IMR-90 (cell line): ENCODE measurements around the gene ERP27.

Experiments
- BHLHE40 ChIP-seq: fragments of 150-350 bp; IDR thresholded peaks from 2 replicates; pipeline ENCODE4 v1.6.1; 2016; ENCODE audit warnings: mild to moderate bottlenecking, low read depth, low read length
- CEBPB ChIP-seq: IDR thresholded peaks from 2 replicates; pipeline ENCODE4 v1.6.1; 2012; ENCODE audit warnings: low read depth, low read length, improper control_type of control experiment
- POLR2A ChIP-seq: IDR thresholded peaks from 2 replicates; pipeline ENCODE4 v1.6.1; 2012; ENCODE audit warnings: mild to moderate bottlenecking, low read depth, low read length
- RFX5 ChIP-seq: IDR thresholded peaks from 2 replicates; pipeline ENCODE4 v1.8.0; 2012; ENCODE audit warnings: low read depth, mild to moderate bottlenecking, low read length, moderate library complexity
- TF ChIP-seq, protein P1 (sequence below): conservative IDR thresholded peaks from 2 replicates; pipeline ENCODE4 v1.5.1; 2012; ENCODE audit warnings: mild to moderate bottlenecking, low read depth, low read length, improper control_type of control experiment
- TF ChIP-seq, protein P2 (sequence below): fragments of 150-350 bp; IDR thresholded peaks from 2 replicates; pipeline ENCODE4 v1.6.1; 2017; ENCODE audit warnings: mild to moderate bottlenecking, antibody characterized with exemption, low read length, low read depth

DNA sequence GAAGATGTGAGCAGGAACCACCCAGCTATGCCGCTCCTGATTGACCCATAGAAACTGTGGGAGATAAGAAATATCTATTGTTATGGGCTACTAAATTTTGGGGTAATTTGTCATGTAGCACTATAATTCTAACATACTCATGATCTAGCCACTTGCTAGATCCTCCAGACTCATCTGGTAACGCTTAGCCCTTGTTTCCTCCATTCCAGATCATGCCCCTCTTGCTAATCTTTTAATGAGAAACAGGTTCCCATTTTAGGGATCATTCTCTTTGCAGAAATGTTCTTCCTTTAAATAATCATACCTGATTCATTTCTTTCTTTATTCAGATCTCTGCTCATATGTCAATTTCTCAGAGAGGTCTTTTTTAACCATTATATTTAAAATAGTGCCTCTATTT lies 26.9 kb upstream of the ERP27 start:
- TF ChIP-seq, protein P1, sequence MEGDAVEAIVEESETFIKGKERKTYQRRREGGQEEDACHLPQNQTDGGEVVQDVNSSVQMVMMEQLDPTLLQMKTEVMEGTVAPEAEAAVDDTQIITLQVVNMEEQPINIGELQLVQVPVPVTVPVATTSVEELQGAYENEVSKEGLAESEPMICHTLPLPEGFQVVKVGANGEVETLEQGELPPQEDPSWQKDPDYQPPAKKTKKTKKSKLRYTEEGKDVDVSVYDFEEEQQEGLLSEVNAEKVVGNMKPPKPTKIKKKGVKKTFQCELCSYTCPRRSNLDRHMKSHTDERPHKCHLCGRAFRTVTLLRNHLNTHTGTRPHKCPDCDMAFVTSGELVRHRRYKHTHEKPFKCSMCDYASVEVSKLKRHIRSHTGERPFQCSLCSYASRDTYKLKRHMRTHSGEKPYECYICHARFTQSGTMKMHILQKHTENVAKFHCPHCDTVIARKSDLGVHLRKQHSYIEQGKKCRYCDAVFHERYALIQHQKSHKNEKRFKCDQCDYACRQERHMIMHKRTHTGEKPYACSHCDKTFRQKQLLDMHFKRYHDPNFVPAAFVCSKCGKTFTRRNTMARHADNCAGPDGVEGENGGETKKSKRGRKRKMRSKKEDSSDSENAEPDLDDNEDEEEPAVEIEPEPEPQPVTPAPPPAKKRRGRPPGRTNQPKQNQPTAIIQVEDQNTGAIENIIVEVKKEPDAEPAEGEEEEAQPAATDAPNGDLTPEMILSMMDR: no peak
- TF ChIP-seq RFX5: no peak
- no peak for TF ChIP-seq POLR2A
- TF ChIP-seq, protein P2, sequence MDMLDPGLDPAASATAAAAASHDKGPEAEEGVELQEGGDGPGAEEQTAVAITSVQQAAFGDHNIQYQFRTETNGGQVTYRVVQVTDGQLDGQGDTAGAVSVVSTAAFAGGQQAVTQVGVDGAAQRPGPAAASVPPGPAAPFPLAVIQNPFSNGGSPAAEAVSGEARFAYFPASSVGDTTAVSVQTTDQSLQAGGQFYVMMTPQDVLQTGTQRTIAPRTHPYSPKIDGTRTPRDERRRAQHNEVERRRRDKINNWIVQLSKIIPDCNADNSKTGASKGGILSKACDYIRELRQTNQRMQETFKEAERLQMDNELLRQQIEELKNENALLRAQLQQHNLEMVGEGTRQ: no peak
- TF ChIP-seq BHLHE40: no peak
- TF ChIP-seq CEBPB: no peak
